ENCODE results near the gene ZBTB44. TPM values are rescaled to one million over a fixed set of nuclear protein-coding genes. Genes with fewer than 3 reads are reported as not detected.

The ZBTB44 gene
- total RNA-seq, 4 donors from 2014 or later: 23.1 to 76.7 (median 33.0) TPM

DNA sequence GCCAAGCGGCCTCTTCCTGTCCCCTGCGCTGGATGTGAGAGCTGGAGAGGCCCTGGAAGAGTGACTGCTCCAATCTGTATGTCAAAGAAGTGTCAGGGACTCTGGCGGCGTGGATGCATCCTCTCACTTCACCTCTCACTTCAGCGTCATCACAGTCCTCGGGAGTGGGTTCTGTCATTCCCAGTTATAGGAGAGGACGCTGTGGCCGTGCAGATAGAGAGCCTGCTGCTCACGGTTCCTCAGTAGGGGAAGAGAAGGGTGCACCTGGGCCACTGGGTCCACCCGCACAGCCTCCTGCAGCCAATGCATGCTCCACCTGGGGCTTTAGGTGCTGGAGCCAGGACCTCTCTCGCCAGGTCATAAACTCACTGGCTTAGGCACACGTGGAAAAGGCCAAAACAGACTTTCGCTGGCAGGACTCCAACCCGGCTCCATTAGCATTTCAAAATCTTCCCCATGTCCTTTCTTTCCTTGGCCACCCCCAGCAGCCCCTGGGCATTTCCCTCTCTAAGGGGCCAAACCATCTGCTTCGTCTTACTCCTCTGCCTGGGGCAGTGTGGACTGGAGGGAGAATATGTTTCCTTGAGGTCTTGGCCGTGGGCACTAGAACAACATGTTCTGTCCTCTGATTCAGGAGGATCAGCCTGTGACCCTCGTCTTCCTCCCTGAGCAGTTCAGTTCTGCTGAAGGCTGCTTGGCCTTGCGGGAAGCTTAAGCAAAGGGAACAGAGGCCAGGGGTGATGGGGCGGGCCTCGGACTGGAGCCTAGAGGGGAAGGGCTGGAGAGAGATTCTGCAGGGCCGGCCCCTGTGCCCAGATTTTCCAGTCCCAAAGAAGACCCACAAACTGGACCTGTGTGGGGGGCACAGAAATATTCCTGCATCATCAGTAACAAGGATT, 97.3 kb downstream of the ZBTB44 start:
- DNase-seq: no peak
- H3K4me1 ChIP-seq: peaks cover 0 to 16% (median 4%) of the 10 kb centered on the region in 3 donors
- WGBS, 2 donors: 66 to 79% methylated on average over 5 to 10 of the region's 21 CpGs

DNA sequence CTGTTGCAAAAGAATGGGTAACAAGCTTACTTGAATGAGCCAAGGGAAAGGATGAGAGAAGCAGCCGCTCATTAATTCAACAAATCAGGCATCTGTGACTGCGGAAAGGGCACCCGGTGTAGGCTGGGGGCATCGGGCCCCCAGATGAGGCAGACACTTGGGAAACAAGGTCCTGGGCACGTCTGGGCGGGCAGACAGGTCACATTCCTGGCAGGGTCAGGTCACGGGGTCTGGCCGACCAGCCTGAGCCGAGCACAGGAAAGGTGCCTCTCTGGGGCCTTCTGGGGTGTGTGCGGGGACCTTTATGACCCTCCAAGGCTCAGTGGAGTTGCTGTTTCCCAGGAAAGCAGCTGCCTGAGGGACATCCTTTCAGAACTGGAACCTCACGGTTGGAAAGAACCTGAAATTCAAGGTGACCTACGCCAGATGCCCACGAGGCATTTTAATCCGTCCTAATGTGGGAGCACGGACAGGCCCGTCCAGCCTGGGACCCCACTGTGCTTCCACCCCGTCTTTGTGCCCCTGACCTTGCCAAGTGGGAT, 98.1 kb downstream of the ZBTB44 start:
- Histone ChIP-seq H3K4me3 (no peak overlapping the region), H3K27me3 (no peaks in the 10 kb centered on the region), H3K27ac (no peak overlapping the region), H3K9me3 (no peaks in the 10 kb centered on the region), H3K4me1 (peaks cover 0 to 16% (median 4%) of the 10 kb centered on the region in 3 donors), H3K36me3 (peaks cover 0 to 21% (median 0%) of the 10 kb centered on the region in 3 donors)
- no peak for DNase-seq
- WGBS, 2 donors: 51 to 80% methylated on average over 13 to 14 of the region's 17 CpGs
- intact Hi-C loops (cut with DNase I): loop anchor here (5.0 kb wide), 1 partner anchor 211 kb away; the partner anchor contains the start of gene ADAMTS8
- TF ChIP-seq, protein P1, sequence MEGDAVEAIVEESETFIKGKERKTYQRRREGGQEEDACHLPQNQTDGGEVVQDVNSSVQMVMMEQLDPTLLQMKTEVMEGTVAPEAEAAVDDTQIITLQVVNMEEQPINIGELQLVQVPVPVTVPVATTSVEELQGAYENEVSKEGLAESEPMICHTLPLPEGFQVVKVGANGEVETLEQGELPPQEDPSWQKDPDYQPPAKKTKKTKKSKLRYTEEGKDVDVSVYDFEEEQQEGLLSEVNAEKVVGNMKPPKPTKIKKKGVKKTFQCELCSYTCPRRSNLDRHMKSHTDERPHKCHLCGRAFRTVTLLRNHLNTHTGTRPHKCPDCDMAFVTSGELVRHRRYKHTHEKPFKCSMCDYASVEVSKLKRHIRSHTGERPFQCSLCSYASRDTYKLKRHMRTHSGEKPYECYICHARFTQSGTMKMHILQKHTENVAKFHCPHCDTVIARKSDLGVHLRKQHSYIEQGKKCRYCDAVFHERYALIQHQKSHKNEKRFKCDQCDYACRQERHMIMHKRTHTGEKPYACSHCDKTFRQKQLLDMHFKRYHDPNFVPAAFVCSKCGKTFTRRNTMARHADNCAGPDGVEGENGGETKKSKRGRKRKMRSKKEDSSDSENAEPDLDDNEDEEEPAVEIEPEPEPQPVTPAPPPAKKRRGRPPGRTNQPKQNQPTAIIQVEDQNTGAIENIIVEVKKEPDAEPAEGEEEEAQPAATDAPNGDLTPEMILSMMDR (IDR thresholded peaks at IDR 0.05): no peak
- no peak for TF ChIP-seq POLR2A (IDR thresholded peaks at IDR 0.05)

More for the DNA sequence above, 97.3 kb downstream of the ZBTB44 start:
- Histone ChIP-seq H3K27ac (no peak overlapping the region), H3K36me3 (peaks cover 0 to 14% (median 0%) of the 10 kb centered on the region in 3 donors), H3K27me3 (no peaks in the 10 kb centered on the region), H3K9me3 (no peaks in the 10 kb centered on the region), H3K4me3 (no peak overlapping the region)
- TF ChIP-seq, protein P1 (IDR thresholded peaks at IDR 0.05): no peak
- TF ChIP-seq POLR2A (IDR thresholded peaks at IDR 0.05): no peak
- intact Hi-C loops (cut with DNase I): loop anchor here (5.0 kb wide), 1 partner anchor 210 kb away; the partner anchor contains the start of gene ADAMTS8

DNA sequence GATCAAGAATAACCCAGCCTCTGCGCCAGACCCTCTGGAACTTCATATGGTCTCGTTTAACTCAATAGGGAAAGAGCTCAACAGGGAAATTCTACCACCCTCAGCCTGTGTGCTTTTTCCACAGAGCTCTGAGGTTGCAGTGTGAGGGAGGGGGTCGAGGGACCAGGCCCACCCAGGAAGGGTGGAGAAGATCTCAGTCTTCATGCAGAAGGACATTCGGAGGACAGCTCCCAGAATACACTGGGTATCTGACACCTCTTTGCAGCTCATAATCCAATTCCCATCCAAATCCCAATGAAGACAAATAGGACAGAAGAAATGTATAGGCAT, 98.5 kb downstream of the ZBTB44 start:
- Histone ChIP-seq H3K9me3 (no peaks in the 10 kb centered on the region), H3K36me3 (peaks cover 0 to 26% (median 0%) of the 10 kb centered on the region in 3 donors), H3K27ac (no peak overlapping the region), H3K27me3 (no peaks in the 10 kb centered on the region), H3K4me1 (peaks cover 0 to 16% (median 4%) of the 10 kb centered on the region in 3 donors), H3K4me3 (no peak overlapping the region)
- TF ChIP-seq POLR2A (IDR thresholded peaks at IDR 0.05): no peak
- no peak for DNase-seq
- WGBS, 2 donors: 40 to 63% methylated on average over 3 of the region's 4 CpGs
- intact Hi-C loops (cut with DNase I): loop anchor here (5.0 kb wide), 1 partner anchor 211 kb away; the partner anchor contains the start of gene ADAMTS8

DNA sequence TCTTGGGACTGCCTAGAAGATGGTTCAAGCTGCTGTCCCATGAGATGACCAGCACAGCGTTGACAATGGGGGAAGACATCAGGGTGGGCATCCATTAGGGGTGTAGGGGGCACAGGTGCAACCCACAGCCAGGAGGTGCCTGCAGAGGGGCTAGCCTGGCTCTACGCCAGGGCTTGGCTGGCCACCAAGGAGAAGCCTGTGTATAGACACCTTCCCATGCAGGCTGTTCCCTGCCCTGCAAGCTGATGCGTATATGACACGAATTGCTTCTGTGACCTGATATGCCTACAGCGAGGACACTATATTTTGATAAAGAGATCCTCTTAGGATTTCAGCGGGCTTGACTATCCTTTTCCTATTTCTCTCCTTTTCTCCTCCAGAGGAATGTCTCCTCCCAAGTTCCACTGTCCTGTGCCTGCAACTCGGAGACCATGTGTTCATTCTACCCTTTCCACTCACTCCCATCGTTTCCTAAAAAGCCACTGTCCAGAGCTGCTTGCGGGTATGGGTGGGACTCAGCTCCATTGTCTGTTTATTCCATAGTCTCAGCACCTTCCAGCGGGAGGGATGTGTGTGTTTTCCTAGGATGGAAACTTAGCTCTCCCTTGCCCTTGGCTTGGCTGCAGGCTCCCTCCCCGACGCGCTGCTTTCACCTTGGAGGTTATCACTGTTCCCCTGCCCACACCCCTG, 99.0 kb downstream of the ZBTB44 start:
- Histone ChIP-seq H3K4me1 (peaks cover 0 to 16% (median 4%) of the 10 kb centered on the region in 3 donors), H3K27ac (no peak overlapping the region), H3K36me3 (peaks cover 0 to 31% (median 0%) of the 10 kb centered on the region in 3 donors), H3K27me3 (no peaks in the 10 kb centered on the region), H3K4me3 (no peak overlapping the region), H3K9me3 (no peaks in the 10 kb centered on the region)
- intact Hi-C loops (cut with DNase I): loop anchor here (5.0 kb wide), 1 partner anchor 212 kb away; the partner anchor contains the start of gene ADAMTS8
- DNase-seq: no peak
- WGBS, 2 donors: 59 to 71% methylated on average over 10 to 13 of the region's 13 CpGs
- TF ChIP-seq, protein P1 (IDR thresholded peaks at IDR 0.05): no peak
- no peak for TF ChIP-seq POLR2A (IDR thresholded peaks at IDR 0.05)

DNA sequence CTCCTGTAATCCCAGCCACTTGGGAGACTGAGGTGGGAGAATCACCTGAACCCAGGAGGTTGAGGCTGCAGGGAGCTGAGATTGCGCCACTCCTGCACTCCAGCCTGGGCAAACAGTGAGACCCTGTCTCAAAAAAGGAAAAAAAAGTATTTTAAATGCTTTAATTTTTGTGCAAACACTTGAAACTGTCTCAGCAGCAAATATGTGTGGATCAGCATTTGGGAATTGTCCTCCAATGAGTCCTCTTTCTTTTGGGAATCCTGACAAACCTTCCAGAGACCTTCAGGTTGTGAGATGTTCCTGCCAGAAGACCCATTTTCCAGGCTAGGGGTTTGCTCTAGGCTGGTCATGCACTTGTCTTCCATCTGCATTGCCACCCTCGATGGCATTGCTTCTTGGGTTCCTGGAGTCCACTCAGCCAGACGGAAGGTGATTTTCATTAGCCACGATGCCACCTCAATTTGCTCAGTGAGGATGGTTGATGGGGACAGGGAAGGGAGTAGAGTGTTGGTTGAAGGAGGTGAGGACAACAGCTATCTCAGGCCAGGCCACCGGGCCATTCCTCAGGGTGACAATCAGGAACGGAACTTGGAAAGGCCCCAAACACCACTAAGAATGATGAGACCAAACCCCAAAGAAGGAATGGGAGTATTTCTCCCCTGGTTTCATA, 99.7 kb downstream of the ZBTB44 start:
- Histone ChIP-seq H3K36me3 (peaks cover 0 to 38% (median 0%) of the 10 kb centered on the region in 3 donors), H3K4me3 (no peak overlapping the region), H3K27ac (no peak overlapping the region), H3K9me3 (no peaks in the 10 kb centered on the region), H3K4me1 (peaks cover 0 to 16% (median 4%) of the 10 kb centered on the region in 3 donors), H3K27me3 (no peaks in the 10 kb centered on the region)
- intact Hi-C loops (cut with DNase I): loop anchor here (5.0 kb wide), 1 partner anchor 212 kb away; the partner anchor contains the start of gene ADAMTS8
- no peak for TF ChIP-seq POLR2A (IDR thresholded peaks at IDR 0.05)
- no peak for DNase-seq
- 76 to 86% methylated on average over 4 to 6 of the region's 6 CpGs for WGBS, 2 donors

Data from esophagus squamous epithelium (tissue), 5 donors.